LNCaP clone FGC (cell line): ENCODE results near the gene IL19.
"Not testable (repeated sequence)": the region's sequence is repeated elsewhere in the genome, so short reads cannot be mapped to it uniquely, and the experiment has no call there.

ENCODE experiments used
- DNase-seq: peaks from one replicate; pipeline ENCODE4 v3.0.0-alpha.2; 2011; ENCODE audit warnings: low read depth
- H3K4me3 ChIP-seq: 2 replicates; pipeline ENCODE4 v1.5.1; 2011; ENCODE audit warnings: mild to moderate bottlenecking, low read depth, low read length, control low read depth
- CTCF ChIP-seq: IDR thresholded peaks from 2 replicates; pipeline ENCODE4 v1.5.1; 2012; ENCODE audit warnings: mild to moderate bottlenecking; ENCODE audit not compliant: control insufficient read depth, insufficient read depth; ENCODE audit errors: extremely low read depth

IL19 gene

DNA sequence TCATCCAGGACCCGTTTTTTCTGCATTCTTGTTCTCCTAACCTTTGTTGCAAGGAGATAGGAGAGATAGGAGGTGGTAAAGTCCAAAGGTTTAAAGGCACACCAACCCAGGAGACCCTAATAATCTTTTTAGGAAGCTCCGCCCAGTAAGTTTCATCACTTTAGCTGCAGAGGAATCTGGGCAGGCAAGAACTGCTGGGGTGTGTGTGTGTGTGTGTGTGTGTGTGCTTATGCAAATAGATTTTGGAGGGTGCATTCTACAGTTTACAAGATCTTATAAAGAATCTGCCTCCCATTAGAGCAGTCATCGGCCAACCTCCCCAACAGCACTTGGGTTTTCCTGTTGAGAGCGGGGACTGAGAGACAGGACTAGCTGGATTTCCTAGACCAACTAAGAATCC, 5.7 kb downstream of the IL19 start:
- peak; percentile 23 for DNase-seq
- no peak overlapping the region for H3K4me3 ChIP-seq
- no peak for TF ChIP-seq CTCF

DNA sequence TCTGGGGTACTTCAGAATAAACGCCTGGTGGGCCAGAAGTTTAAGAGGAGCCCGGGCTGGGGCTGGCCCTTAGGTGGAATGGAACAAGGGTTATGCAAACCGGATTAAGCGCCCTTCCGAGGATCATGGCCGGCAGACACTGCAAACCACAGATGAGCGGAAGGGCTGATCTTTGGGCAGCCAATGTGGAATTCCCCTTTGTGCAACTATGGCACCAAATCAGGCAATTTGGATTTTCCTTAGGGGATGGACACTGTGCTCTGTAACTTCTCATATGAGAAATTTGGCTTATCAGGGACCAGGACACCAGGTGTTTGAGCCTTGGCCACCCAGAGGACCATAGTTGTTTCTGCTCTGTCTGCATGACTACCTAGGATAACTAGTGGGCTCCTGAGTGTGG, 7.5 kb downstream of the IL19 start:
- no peak for TF ChIP-seq CTCF
- DNase-seq: no peak
- H3K4me3 ChIP-seq: no peak overlapping the region

- DNase-seq, H3K4me3 ChIP-seq: not testable (repeated sequence)
Measured at GRCh38 chr1:206778911-206779310, 8.3 kb downstream of the IL19 start.

DNA sequence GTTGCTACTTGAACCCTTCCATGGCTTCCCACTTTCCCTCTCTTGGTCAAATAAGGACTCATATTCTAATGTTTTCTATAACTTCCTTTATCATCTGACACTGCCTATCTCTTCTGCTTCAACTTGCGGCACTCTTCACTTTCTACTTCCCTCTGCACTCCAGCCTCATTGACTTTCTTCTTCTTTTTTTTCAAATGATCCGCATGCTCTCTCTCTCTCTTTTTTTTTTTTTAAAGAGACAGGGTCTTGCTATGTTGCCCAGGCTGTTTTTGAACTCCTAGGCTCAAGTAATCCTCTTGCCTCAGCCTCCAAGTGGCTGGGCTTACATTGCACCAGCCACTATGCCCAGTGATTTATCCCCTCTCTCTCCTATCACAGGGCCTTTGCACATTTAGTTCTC, 9.1 kb downstream of the IL19 start:
- no peak for DNase-seq
- H3K4me3 ChIP-seq: no peak overlapping the region
- no peak for TF ChIP-seq CTCF

GRCh38 chr1:206782448-206782847, 11.9 kb downstream of the IL19 start:
- no peak for TF ChIP-seq CTCF
- DNase-seq: no peak
- no peak overlapping the region for H3K4me3 ChIP-seq

DNA sequence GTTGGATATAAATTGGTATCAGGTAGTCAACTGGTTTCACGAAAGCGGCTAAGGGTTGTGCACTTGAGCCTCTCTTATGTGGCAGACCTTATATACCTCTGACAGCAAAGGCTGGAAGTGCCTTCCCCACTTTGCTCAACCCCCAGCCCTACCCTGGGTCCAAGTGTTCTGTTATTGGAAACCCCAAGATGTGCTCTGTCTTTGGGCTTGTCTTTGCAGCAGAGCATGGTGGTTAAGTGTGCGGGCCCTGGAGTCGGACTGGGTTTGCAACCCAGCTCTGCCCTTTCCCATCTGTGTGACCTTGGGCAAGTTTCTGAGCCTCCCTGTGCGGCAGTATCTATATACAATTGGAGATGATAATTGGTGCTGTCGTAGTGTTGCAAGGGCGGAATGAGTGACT, 12.9 kb downstream of the IL19 start:
- H3K4me3 ChIP-seq: no peak overlapping the region
- no peak for TF ChIP-seq CTCF
- DNase-seq: no peak

DNA sequence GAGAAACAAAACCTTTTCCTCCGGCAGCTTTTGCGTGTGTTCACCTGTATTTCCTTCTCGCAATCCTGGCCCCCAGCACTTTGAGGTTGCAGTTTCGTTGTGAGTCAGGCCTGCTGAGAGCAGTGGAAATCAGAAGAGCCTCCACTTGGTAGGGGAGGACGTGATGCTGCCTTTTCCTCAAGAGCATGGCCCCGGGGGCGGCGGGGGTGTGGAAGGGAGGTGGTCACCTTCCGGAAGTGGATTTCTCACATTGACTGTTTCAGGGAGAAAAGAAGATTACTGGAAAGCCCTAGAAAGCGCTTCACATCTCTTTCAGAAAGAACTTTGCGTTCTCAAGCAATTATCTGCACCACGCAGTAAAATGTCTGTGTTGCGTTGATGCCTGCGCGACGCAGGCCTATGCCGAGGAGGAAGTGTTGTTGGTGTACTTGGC, 13.9 kb downstream of the IL19 start:
- no peak for DNase-seq
- no peak for TF ChIP-seq CTCF
- H3K4me3 ChIP-seq: no peak overlapping the region

DNA sequence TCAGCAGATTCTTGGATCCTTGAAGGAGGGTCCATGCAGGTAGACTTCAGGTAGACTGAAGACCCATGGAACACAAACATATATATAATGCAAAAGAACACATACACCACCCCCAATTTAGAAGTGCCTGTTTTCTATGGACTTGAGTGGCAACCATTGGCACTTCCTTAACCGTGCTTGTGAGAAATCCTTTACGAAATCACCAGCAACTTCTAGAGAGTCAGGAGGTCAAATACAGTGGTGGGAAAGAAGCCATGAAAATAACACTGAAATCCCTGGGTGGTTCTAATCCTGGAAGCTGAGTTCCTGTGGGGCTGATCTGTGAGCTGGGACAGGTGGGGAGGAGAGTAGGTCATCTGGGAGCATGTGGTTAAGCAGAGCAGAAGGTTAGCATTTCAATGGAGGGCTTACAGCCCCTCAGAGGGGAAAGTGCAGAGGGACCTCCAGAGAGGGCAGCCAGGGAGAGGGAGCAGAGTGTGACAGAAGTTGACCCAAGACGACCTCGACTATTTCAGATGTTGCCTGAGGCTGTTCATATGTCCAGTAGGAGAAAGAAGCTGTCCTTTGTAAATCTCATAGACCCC, 14.7 kb downstream of the IL19 start:
- no peak for TF ChIP-seq CTCF
- H3K4me3 ChIP-seq: no peak overlapping the region
- no peak for DNase-seq
